UCSD-AML1 (cell line): ENCODE results near the gene TESK2.
"Not testable (repeated sequence)": the region's sequence is repeated elsewhere in the genome, so short reads cannot be mapped to it uniquely, and the experiment has no call there.

Source experiments
- DNase-seq: peaks from one replicate; lab custom pipeline; 2025; ENCODE audit not compliant: unreplicated experiment; lab: John Stamatoyannopoulos, UW

TESK2 gene

GRCh38 chr1:45510036-45510971 lies 19.3 kb upstream of the TESK2 start:
- DNase-seq = no peak

DNA sequence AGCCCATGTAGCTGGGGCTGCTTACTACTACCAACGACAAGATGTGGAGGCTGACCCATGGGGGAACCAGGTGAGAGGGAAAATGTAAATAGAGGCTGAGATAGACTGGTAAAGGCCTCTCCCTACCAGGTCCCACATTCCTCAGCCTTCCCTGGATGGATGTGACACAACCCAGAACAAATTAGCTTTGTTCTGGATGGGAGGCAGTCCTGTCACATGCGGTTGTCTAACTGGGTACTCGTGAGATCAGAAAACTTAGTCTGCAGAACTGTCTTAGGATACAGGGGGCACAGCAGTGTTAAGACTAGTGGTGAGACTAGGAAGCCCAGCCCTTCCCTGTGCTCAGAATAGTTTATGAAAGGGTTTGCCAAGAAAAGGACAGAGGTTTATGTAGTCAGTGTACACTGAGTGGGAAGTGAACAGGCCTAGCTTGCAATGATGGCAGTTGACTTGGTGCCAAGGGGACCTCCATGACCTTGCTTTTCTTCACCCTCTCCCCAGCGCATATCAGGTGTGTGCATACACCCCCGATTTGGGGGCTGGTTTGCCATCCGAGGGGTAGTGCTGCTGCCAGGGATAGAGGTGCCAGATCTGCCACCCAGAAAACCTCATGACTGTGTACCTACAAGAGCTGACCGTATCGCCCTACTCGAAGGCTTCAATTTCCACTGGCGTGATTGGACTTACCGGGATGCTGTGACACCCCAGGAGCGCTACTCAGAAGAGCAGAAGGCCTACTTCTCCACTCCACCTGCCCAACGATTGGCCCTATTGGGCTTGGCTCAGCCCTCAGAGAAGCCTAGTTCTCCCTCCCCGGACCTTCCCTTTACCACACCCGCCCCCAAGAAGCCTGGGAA lies 17.6 kb upstream of the TESK2 start:
- DNase-seq = peak; percentile 88

GRCh38 chr1:45507893-45508292 lies 16.9 kb upstream of the TESK2 start:
- no peak for DNase-seq

DNA sequence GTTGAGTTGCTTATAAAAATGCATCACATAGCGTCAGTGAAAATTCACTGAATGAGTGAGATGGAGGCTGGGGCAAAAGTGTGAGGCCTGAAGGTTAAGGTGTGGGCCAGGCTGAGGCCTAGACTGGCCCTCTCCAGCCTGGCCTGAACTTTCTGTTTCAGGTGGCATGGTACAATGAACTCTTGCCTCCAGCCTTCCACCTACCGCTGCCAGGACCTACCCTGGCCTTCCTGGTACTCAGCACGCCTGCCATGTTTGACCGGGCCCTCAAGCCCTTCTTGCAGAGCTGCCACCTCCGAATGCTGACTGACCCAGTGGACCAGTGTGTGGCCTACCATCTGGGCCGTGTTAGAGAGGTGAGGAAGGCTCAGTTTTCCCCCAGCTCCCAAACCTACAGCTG lies 16.2 kb upstream of the TESK2 start:
- DNase-seq = no peak

DNA sequence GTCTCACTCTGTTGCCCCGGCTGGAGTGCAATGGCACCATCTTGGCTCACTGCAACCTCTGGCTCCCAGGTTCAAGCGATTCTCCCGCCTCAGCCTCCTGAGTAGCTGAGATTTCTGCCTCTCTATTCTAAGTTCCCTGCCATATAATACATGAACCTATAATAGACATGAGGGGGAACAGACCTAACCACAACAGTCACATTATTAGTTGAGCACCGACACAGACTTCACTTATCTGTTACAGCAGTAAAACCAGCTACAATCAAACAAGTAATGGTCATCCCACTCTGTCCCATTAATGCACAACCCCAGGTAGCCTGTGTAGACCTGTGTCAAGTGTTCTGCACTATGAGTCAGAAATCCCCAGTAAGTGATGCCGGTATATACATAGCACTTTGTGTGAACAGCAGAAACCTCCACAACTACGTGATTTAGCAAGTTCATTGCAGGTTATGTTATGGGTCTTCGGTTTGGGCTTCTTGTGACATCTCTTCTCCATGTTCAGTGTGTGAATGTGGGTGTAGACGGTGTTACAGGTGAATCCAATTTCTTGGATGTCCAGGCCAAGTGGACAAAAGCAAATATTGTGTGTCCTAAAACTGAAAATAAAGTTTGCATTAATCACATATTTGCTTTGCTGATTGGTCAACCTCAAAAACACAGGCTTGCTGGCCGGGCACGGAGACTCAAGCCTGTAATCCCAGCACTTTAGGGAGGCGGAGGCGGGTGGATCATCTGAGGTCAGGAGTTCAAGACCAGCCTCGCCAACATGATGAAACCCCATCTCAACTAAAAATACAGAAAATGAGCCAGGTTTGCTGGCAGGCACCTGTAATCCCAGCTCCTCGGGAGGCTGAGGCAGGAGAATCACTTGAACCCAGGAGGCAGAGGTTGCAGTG lies 12.7 kb upstream of the TESK2 start:
- no peak for DNase-seq

DNA sequence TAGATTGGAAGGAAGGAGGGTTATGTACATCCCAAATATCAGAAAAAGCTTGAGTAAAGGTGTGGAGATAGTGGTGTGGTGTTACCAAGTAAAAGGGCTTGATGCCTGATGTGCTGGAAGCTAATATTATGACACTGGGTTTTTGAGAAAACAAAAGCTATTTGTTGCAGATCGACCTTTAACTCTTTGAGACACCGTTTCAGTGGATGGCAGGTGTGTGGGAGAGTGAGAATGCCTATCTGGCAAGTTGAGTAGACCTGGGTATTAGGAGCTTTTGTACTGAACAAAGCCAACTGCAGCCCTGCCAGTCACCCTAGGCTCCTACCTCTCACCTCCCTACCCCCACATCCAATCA lies 10.5 kb upstream of the TESK2 start:
- no peak for DNase-seq

DNA sequence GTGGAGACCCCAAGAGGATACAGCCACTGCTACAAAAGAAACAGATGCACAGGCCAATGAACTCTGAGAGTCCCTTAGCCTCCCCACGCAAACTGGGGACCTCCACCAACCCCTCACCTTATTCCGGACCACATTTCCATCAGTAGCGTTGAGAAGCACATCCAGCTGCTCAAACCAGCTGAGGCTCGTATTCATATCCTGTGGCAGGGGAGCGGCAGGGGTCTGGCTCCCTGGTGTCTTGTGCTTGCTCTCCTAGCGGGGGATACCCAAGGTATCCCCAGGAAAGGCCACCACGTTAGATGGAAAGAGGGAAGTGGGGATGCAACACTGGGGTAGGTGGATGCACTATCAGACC lies 8.4 kb upstream of the TESK2 start:
- DNase-seq = no peak

GRCh38 chr1:45498279-45498678 lies 7.3 kb upstream of the TESK2 start:
- DNase-seq = no peak

DNA sequence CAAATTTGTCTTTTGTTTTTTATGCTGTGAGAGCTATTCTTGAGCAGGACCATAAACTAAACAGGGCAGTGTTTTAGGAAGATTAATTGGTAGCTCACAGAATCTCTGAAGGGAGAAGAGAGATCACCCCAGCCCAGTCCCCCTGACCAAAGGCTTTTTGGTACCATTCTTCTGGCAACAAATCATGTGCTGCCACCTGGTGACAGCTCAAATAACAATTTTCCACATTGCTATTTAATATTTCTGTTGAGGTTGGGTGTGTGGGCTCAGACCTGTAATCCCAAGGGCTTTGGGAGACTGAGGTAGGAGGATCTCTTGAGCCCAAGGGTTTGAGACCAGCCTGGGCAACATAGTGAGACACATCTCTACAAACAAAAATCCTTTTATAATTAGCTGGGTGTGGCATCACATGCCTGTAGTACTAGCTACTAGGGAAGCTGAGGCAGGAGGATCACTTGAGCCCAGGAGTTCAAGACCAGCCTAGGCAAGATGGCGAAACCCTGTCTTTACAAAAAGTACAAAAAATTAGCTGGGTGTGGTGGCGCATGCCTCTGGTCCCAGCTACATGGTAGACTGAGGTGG lies 2.2 kb upstream of the TESK2 start:
- no peak for DNase-seq

GRCh38 chr1:45492691-45493090 lies 1.7 kb upstream of the TESK2 start:
- no peak for DNase-seq

- DNase-seq = no peak
Observed at GRCh38 chr1:45491487-45492260, 711 bp upstream of the TESK2 start.

- no peak for DNase-seq
Observed at GRCh38 chr1:45490121-45490625, 790 bp downstream of the TESK2 start.

GRCh38 chr1:45489379-45489778 lies 1.6 kb downstream of the TESK2 start:
- not testable (repeated sequence) for DNase-seq

DNA sequence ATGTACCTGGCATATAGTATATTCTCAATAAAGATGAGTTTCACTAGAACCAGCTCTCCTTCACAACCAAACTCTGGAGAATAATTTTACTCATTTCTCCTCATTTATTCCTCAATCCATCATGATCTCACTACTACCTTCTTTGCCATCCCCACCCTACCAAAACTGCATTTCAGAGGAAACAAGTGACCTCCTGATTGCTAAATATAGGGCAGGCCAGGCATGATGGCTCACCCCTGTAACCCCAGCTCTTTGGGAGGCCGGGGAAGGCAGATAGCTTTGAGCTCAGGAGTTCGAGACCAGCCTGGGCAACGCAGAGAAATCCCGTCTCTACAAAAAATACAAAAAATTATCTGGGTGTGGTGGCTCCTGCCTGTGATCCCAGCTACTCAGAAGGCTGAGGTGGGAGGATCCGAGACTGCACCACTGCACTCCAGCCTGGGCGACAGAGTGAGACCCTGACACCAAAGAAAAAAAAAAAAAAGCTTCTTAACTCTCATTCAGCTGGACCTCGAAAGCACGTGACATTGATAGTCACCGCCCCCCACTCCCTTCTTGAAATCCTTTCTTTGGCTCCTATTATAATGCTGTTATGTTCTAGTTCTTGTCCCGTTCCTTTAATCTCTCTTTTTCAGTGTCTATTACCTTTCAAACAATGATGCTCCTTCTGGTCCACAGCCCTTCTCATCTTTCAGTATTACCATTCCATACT lies 2.1 kb downstream of the TESK2 start:
- DNase-seq = no peak

DNA sequence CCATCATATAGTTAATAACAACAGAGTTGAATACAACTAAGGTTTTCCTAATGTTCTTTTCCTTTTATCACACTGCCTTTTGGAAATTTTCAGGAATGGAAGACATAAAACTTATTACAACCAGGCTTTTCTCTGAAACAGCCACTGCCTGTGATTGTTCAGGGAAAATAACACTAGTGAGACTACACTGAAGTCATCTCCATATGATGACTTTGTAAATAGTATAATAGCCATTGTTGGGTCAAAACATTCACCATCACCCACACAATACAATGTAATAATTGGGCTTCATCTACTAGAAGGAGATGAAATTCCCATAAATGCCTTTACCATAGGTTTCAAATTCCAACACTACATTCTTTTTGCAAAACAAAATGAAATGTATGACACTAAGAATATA lies 5.0 kb downstream of the TESK2 start:
- no peak for DNase-seq

DNA sequence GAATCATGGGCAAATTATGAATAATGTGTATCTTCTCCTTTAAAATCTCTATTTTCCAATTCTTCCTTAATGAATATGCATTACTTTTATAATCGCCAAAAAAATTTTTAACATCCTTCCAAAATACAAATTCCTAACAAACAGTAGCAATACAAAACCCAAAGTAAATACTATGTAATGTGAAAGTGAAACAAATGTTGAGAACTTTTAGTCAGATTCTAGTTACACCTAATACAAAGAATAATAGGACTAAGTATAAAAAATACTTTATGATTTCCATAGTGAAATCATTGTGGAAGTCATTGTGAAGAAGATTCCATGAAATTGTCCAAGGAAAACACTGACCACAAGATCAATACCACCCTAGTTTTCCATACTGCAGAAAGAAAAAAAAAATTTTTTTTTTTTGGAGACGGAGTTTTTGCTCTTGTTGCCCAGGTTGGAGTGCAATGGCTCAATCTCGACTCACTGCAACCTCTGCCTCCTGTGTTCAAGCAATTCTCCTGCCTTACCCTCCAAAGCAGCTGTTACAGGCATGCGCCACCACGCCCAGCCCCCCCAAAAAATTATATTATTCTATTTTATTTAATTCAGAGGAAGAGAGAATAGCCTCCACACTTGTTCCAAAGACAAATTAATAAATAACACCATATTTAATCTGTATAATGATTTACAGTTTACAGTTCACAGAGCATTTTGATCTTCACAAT lies 11.8 kb downstream of the TESK2 start:
- DNase-seq = no peak

DNA sequence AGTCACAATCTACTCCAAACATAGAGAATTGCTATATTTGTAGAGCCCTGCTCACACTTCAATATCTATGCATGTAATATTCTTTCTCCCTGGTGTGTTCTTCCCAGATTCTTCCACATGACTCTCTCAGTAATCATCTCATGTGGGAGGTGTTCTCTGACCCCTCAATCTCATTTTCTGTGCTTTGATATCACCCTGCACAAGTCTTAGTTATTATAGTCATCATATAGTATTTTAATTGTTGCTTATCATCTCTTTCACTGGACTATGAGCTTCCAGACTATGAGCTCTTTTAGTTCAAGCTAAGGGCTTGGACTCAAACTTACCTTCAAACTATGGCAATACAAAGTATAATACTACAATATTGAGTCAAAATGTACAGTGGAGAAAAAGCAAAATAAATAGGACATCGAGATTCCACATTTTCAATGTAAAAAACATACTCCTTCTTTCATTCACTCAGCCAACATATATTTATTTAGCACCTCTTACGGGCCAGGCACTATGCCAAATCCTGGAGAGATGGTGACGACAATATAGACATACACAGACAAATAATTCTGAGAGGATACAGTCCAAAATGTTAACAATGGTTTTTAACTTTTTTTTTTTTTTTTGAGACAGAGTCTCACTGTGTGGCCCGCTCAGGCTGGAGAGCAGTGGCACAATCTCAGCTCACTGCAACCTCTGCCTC lies 12.7 kb downstream of the TESK2 start:
- no peak for DNase-seq

GRCh38 chr1:45477646-45478045 lies 13.3 kb downstream of the TESK2 start:
- no peak for DNase-seq
